A549 (cell line): ENCODE results near the gene HOXA13. TPM values are rescaled to one million over a fixed set of nuclear protein-coding genes. Genes with fewer than 3 reads are reported as not detected.

Experiments used
- ATAC-seq, 2 experiments: fragments of 200-7000 bp in 1 of 2; fragments of >200 bp in 1 of 2; cut with Nextera tagmentation in 1 of 2; cut with Tn5 transposase in 1 of 2; 3 replicates each; pipeline versions ENCODE4 v1.8.0 to v1.9.1; 2018 to 2020; ENCODE audit warnings: mild to moderate bottlenecking in 1 of 2, moderate library complexity in 1 of 2
- CTCF ChIA-PET: fragments of 300-600 bp; sonication (Branson Sonifier 250); formaldehyde crosslinking; extraction: SDS; loops from one replicate; lab custom pipeline; 2021; ENCODE audit warnings: antibody characterized with exemption, inconsistent platforms; lab: Yijun Ruan, JAX
- POLR2A ChIA-PET: fragments of 350-600 bp; formaldehyde crosslinking; extraction: SDS; loops from one replicate; lab custom pipeline; 2021; ENCODE audit warnings: antibody characterized with exemption, inconsistent platforms; lab: Yijun Ruan, JAX
- DNase-seq, 2 experiments: peaks; one replicate each; pipeline versions ENCODE4 v3.0.0 to v3.0.0-alpha.2; 2011 to 2016; ENCODE audit warnings: low read depth in 1 of 2, low spot score in 1 of 2
- FAIRE-seq: peaks from 2 replicates; lab custom pipeline; 2011; peaks lifted over from hg19 to GRCh38; lab: Jason Lieb, UNC
- H3K27ac ChIP-seq, 2 experiments: fragments of >200 bp; sonication (Bioruptor Twin); formaldehyde crosslinking; 3 replicates each; pipeline ENCODE4 v1.5.1; 2016 to 2017
- H3K4me1 ChIP-seq: fragments of >200 bp; sonication (Bioruptor Twin); formaldehyde crosslinking; 3 replicates; pipeline ENCODE4 v1.6.1; 2016
- H3K4me2 ChIP-seq: fragments of >200 bp; sonication (Bioruptor Twin); formaldehyde crosslinking; 3 replicates; pipeline ENCODE4 v1.6.1; 2016
- H3K4me3 ChIP-seq: fragments of >200 bp; sonication (Bioruptor Twin); formaldehyde crosslinking; 3 replicates; pipeline ENCODE4 v1.5.1; 2016
- H3K9me3 ChIP-seq: fragments of >200 bp; sonication (Bioruptor Twin); formaldehyde crosslinking; 3 replicates; pipeline ENCODE4 v1.6.1; 2016
- ATOH8 ChIP-seq: fragments of 250-450 bp; sonication (Bioruptor Pico); IDR thresholded peaks from 2 replicates; pipeline ENCODE4 v1.5.0; 2020; ENCODE audit warnings: low read depth, mild to moderate bottlenecking, moderate library complexity
- CBX2 ChIP-seq: fragments of 200-600 bp; sonication (generic); IDR thresholded peaks from 2 replicates; pipeline ENCODE4 v1.6.1; 2016; ENCODE audit warnings: low read depth, mild to moderate bottlenecking, borderline replicate concordance
- CBX8 ChIP-seq: fragments of 200-600 bp; sonication (generic); IDR thresholded peaks from 2 replicates; pipeline ENCODE4 v1.6.1; 2016
- CEBPB ChIP-seq, 2 experiments: fragments of >200 bp in 1 of 2; sonication (Bioruptor Twin) in 1 of 2; formaldehyde crosslinking in 1 of 2; IDR thresholded peaks; 2 replicates each; pipeline ENCODE4 v1.6.1; 2012 to 2016
- CHD2 ChIP-seq: fragments of 150-350 bp; IDR thresholded peaks from 2 replicates; pipeline ENCODE4 v1.6.1; 2014; ENCODE audit warnings: low read length; ENCODE audit not compliant: partially characterized antibody
- CHD4 ChIP-seq: fragments of 200-600 bp; sonication (generic); IDR thresholded peaks from 2 replicates; pipeline ENCODE4 v1.6.1; 2016; ENCODE audit warnings: antibody characterized with exemption, mild to moderate bottlenecking, borderline replicate concordance
- EHF ChIP-seq: fragments of 250-450 bp; sonication (Bioruptor Pico); IDR thresholded peaks from 2 replicates; pipeline ENCODE4 v1.5.0; 2020; ENCODE audit warnings: mild to moderate bottlenecking
- EP300 ChIP-seq, 2 experiments: fragments of >200 bp; sonication (Bioruptor Twin); formaldehyde crosslinking; IDR thresholded peaks; 2 replicates in 1 of 2; 3 replicates in 1 of 2; pipeline ENCODE4 v1.6.1; 2016 to 2017
- ESRRA ChIP-seq: fragments of 150-350 bp; IDR thresholded peaks from 2 replicates; pipeline ENCODE4 v1.6.1; 2014; ENCODE audit warnings: mild to moderate bottlenecking, low read length, borderline replicate concordance
- FOSB ChIP-seq: fragments of 250-450 bp; sonication (Bioruptor Pico); IDR thresholded peaks from 2 replicates; pipeline ENCODE4 v1.5.0; 2020; ENCODE audit warnings: mild to moderate bottlenecking, moderate library complexity
- FOSL2 ChIP-seq, 2 experiments: fragments of 450-650 bp in 1 of 2; fragments of >200 bp in 1 of 2; sonication (Bioruptor Twin) in 1 of 2; formaldehyde crosslinking; IDR thresholded peaks; 2 replicates each; pipeline versions ENCODE4 v1.5.0 to v1.6.1; 2016 to 2020; ENCODE audit warnings: mild to moderate bottlenecking in 1 of 2, moderate library complexity in 1 of 2
- HDAC2 ChIP-seq: fragments of 200-600 bp; sonication (generic); IDR thresholded peaks from 2 replicates; pipeline ENCODE4 v1.6.1; 2016
- HES2 ChIP-seq: fragments of >200 bp; sonication (Bioruptor Twin); formaldehyde crosslinking; IDR thresholded peaks from 2 replicates; pipeline ENCODE4 v1.6.1; 2016
- HEYL ChIP-seq: fragments of 250-450 bp; sonication (Bioruptor Pico); IDR thresholded peaks from 2 replicates; pipeline ENCODE4 v1.8.0; 2021; ENCODE audit warnings: mild to moderate bottlenecking, moderate library complexity
- HOXB5 ChIP-seq: fragments of 250-450 bp; sonication (Bioruptor Pico); IDR thresholded peaks from 2 replicates; pipeline ENCODE4 v1.5.0; 2020; ENCODE audit warnings: mild to moderate bottlenecking, moderate library complexity
- JUN ChIP-seq, 2 experiments: fragments of >200 bp; sonication (Bioruptor Twin); formaldehyde crosslinking; IDR thresholded peaks; 2 replicates in 1 of 2; 3 replicates in 1 of 2; pipeline ENCODE4 v1.6.1; 2016 to 2017
- MAFK ChIP-seq: fragments of 450-650 bp; IDR thresholded peaks from 2 replicates; pipeline ENCODE4 v1.6.1; 2014; ENCODE audit not compliant: partially characterized antibody
- MAX ChIP-seq: IDR thresholded peaks from 2 replicates; pipeline ENCODE4 v1.6.1; 2012
- MAZ ChIP-seq: fragments of 150-350 bp; IDR thresholded peaks from 2 replicates; pipeline ENCODE4 v1.6.1; 2014; ENCODE audit warnings: antibody characterized with exemption, low read depth, low read length, borderline replicate concordance
- NR3C1 ChIP-seq: fragments of >200 bp; sonication (Bioruptor Twin); formaldehyde crosslinking; IDR thresholded peaks from 3 replicates; pipeline ENCODE4 v1.6.1; 2017
- PBX3 ChIP-seq: IDR thresholded peaks from 2 replicates; pipeline ENCODE4 v1.6.1; 2012
- POLR2A ChIP-seq: IDR thresholded peaks from 2 replicates; pipeline ENCODE4 v1.6.1; 2012; ENCODE audit warnings: mild to moderate bottlenecking, low read length
- REST ChIP-seq: fragments of 200-600 bp; sonication (generic); IDR thresholded peaks from 2 replicates; pipeline ENCODE4 v1.6.1; 2016; ENCODE audit warnings: antibody characterized with exemption, mild to moderate bottlenecking, moderate library complexity
- RNF2 ChIP-seq: fragments of 200-600 bp; sonication (generic); IDR thresholded peaks from 2 replicates; pipeline ENCODE4 v1.6.1; 2016; ENCODE audit warnings: low read depth, mild to moderate bottlenecking, antibody characterized with exemption, moderate library complexity, borderline replicate concordance
- SREBF2 ChIP-seq: fragments of 450-650 bp; IDR thresholded peaks from 2 replicates; pipeline ENCODE4 v1.6.1; 2014; ENCODE audit warnings: mild to moderate bottlenecking, moderate library complexity
- TFCP2L1 ChIP-seq: fragments of 250-450 bp; sonication (Bioruptor Pico); IDR thresholded peaks from 2 replicates; pipeline ENCODE4 v1.5.0; 2021; ENCODE audit warnings: mild to moderate bottlenecking
- ZC3H11A ChIP-seq: fragments of 450-650 bp; IDR thresholded peaks from 2 replicates; pipeline ENCODE4 v1.6.1; 2014; ENCODE audit warnings: antibody characterized with exemption, mild to moderate bottlenecking
- ZFP36 ChIP-seq: fragments of 450-650 bp; IDR thresholded peaks from 2 replicates; pipeline ENCODE4 v1.6.1; 2014; ENCODE audit warnings: borderline replicate concordance; ENCODE audit not compliant: partially characterized antibody
- ZNF302 ChIP-seq: fragments of 250-450 bp; sonication (Bioruptor Pico); IDR thresholded peaks from 2 replicates; pipeline ENCODE4 v1.9.0; 2021; ENCODE audit warnings: inconsistent platforms, mild to moderate bottlenecking, moderate library complexity
- WGBS: methylation state at CpG from one replicate; pipeline ENCODE4 v1.1.6; 2017; ENCODE audit errors: missing lambda C conversion rate; 5-methylcytosine and 5-hydroxymethylcytosine counted together
- polyA plus RNA-seq, 4 experiments: library from polyadenylated mRNA; depleted of rRNA in 3 of 4; stranded (reverse); fragments of >200 nt; fragmentation: RNase III in 1 of 4; extraction: RNeasy Plus Mini Kit Qiagen cat#74134 plus additional on column Dnase treatment in 1 of 4; gene quantifications; 2 replicates in 3 of 4; 3 replicates in 1 of 4; pipeline ENCODE4 v1.2.3, GENCODE V29; 2011 to 2017

HOXA13 gene
- polyA plus RNA-seq, 2 of the 4 experiments (the other 2 are of a cell fraction): 2.2 to 2.7 TPM

DNA sequence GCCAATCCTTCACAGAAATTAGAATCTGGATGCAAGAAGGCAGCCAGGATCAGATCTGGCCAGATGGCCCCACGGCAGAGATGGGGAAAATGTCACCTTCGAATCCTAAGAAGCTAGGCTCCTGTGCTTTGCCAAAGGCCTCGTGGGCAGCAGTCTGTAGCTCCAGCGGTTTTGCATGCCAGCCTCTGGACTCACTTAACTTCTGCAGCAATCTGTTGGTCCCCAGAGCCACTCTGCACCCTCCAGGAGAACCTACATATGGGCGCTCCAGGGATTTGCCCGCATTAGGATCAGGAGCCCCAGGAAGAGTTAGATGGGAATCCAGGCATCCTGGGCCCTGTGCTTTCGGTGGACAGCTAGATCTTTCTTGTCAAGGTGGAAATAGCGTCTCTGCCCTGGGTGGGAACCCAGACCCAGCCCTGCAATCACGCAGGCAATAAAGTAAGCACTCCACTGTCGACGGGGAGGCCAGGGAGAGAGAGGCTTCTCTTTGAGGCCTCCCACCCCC is 10.1 kb upstream of the HOXA13 start (continued):
- TF ChIP-seq HES2 (no peak), ZC3H11A (no peak), ZNF302 (no peak)

- DNase-seq: no peak
- FAIRE-seq: no peak
- ChIA-PET CTCF (interaction anchor here (1.0 to 3.8 kb wide), 17 partner anchors 9 to 888 kb away, joined by 4 to 48 read pairs (median 11); partner anchors contain the start of gene HOXA13), POLR2A (no interaction called here)
- no peak for ATAC-seq
- Histone ChIP-seq H3K4me3 (no peak overlapping the region), H3K4me2 (no peak overlapping the region), H3K4me1 (peaks cover 9% of the 10 kb centered on the region; the same call in 2 of the 3 replicates), H3K9me3 (no peaks in the 10 kb centered on the region), H3K27ac (no peak overlapping the region)
- no peak for TF ChIP-seq CHD4
- no peak for TF ChIP-seq HOXB5 (CRISPR knock-in tag)
- TF ChIP-seq CBX2: no peak
- TF ChIP-seq JUN (IDR thresholded peaks at IDR 0.05): no peak
- TF ChIP-seq ATOH8 (CRISPR knock-in tag): no peak
- TF ChIP-seq EHF (CRISPR knock-in tag): no peak
- TF ChIP-seq HES2: no peak
- no peak for TF ChIP-seq ZFP36
- no peak for TF ChIP-seq TFCP2L1 (CRISPR knock-in tag)
- TF ChIP-seq EP300 (IDR thresholded peaks at IDR 0.05): no peak
- TF ChIP-seq RNF2: no peak
- TF ChIP-seq CHD2: no peak
- no peak for TF ChIP-seq MAFK
- TF ChIP-seq CBX8: no peak
- no peak for TF ChIP-seq MAX
- TF ChIP-seq PBX3: no peak
- no peak for TF ChIP-seq SREBF2
- TF ChIP-seq CEBPB (IDR thresholded peaks at IDR 0.05): no peak
- WGBS: 61% methylated on average over 4 of the region's 4 CpGs
These were observed 9.1 kb upstream of the HOXA13 start for GRCh38 chr7:27208998-27209397.

DNA sequence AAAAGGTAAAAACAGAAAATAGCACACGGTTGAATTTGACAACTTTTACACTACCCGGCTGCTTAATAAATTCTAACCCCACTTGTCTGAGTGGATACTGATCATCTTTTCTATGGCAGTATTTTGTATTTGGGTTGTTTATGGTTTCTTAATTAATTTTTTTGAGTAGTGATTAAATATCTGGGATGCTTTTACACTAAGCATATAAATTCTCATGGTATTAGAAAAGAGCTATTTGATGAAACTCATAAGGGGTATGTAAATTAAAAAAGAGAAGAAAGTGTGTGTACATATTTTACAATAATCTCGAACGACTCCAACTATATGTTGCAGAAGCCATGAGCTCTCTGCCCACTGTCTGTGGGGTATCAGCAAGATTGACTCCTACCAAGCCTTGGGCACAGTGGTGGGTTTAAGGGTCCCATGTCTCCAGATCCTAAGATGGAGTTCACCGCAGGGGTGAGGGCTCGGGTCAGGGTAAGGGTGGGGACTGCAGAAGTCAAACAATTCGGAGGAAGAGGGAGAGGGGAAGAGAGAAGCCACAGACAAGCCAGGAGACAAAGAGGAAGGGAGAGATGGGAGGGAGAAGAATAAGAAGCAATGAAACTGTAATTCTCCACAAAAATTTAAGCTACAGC is 7.6 kb upstream of the HOXA13 start:
- WGBS: 62% methylated on average over 7 of the region's 7 CpGs
- no peak for FAIRE-seq
- ChIA-PET POLR2A (no interaction called here), CTCF (interaction anchor here (0.6 to 2.1 kb wide), 7 partner anchors 12 to 886 kb away, joined by 3 to 11 read pairs (median 4); no protein-coding TSS in a partner anchor)
- H3K4me2 ChIP-seq: no peak overlapping the region
- H3K27ac ChIP-seq: no peak overlapping the region
- no peaks in the 10 kb centered on the region for H3K9me3 ChIP-seq
- no peak overlapping the region for H3K4me3 ChIP-seq
- ATAC-seq: no peak
- H3K4me1 ChIP-seq: peaks cover 9% of the 10 kb centered on the region; the same call in 2 of the 3 replicates
- no peak for DNase-seq
- TF ChIP-seq NR3C1 (no peak), HEYL (CRISPR knock-in tag) (no peak), ZNF302 (no peak), PBX3 (no peak), HDAC2 (no peak), POLR2A (no peak), CHD4 (no peak), MAX (no peak), FOSL2 (IDR thresholded peaks at IDR 0.05) (no peak), FOSL2 (CRISPR knock-in tag; IDR thresholded peaks at IDR 0.05) (no peak), REST (no peak), ESRRA (no peak), MAZ (no peak), FOSB (CRISPR knock-in tag) (no peak)
